Epithelial cell of proximal tubule (primary cell): Measurements from ENCODE around the gene DISC1. TPM values are rescaled to one million over a fixed set of nuclear protein-coding genes. Genes with fewer than 3 reads are reported as not detected.

ENCODE experiments used
- DNase-seq: peaks from one replicate; pipeline ENCODE4 v3.0.0-alpha.2; 2011; ENCODE audit warnings: low read depth
- H3K4me3 ChIP-seq: 2 replicates; pipeline ENCODE4 v1.5.1; 2011; ENCODE audit warnings: low read depth, mild to moderate bottlenecking, low read length
- total RNA-seq: library from RNA; depleted of rRNA; stranded (reverse); fragments of >200 nt; gene quantifications from 2 replicates; pipeline ENCODE4 v1.2.3, GENCODE V29; 2015
- TF ChIP-seq, protein P1 (sequence below): conservative IDR thresholded peaks from 2 replicates; pipeline ENCODE4 v1.5.1; 2012; ENCODE audit warnings: low read depth, mild to moderate bottlenecking, low read length

The DISC1 gene
- total RNA-seq, 1 donor from 2014 or later: 3.1 TPM

GRCh38 chr1:232057896-232058274, 431.3 kb downstream of the DISC1 start:
- DNase-seq: no peak
- H3K4me3 ChIP-seq: no peak overlapping the region
- TF ChIP-seq, protein P1, sequence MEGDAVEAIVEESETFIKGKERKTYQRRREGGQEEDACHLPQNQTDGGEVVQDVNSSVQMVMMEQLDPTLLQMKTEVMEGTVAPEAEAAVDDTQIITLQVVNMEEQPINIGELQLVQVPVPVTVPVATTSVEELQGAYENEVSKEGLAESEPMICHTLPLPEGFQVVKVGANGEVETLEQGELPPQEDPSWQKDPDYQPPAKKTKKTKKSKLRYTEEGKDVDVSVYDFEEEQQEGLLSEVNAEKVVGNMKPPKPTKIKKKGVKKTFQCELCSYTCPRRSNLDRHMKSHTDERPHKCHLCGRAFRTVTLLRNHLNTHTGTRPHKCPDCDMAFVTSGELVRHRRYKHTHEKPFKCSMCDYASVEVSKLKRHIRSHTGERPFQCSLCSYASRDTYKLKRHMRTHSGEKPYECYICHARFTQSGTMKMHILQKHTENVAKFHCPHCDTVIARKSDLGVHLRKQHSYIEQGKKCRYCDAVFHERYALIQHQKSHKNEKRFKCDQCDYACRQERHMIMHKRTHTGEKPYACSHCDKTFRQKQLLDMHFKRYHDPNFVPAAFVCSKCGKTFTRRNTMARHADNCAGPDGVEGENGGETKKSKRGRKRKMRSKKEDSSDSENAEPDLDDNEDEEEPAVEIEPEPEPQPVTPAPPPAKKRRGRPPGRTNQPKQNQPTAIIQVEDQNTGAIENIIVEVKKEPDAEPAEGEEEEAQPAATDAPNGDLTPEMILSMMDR: no peak

DNA sequence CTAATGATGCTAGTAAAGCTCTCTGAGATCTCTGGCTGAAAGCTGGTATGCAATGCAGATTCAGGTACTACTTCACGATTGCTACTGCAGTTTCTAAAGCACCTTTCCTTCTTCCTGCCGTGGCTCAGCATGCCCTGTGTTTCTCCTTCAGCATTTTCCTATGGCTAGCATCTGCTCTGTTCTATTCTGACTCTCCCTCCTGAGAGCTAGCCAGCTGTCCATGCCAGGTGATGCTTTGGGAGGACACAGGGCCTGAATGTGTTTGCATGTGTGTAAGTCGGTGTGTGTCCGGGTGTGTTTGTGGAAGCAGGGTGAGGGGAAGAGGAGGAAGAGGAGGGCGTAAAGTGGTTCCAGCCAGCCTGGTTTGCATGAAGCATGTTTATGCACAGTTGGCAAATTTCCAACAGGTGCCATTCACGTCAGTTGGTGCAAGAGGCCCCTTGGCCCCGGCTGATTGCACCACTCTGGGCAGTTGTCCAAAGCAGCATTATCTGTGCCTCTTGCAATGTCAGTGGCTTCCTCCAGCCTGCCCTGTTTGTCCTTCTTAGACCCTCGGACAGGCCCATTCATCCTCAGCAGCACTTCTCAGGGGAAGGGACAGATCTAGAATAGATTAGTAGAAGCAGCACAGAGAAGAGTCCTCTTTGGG, 433.3 kb downstream of the DISC1 start:
- no peak for DNase-seq
- H3K4me3 ChIP-seq: no peak overlapping the region
- TF ChIP-seq, protein P1: no peak

DNA sequence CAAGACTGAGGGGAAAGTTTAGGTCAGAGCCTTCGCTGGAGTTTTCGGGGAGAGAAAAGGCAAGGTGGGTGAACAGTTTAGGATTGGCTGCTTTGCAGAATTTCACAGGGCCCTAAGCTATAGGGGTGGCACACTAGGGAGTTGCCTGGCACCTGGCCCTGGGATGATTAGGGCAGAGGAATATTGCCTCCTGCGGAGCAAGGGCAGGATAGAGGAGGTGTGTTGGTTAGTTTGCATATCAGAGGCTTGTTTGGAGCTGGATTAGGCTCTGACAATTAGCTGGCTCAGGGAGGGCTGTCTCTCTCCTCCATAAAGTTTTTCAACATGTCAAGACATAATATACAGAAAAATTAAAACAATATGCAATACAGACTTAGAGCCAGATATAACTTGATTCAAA, 436.4 kb downstream of the DISC1 start:
- TF ChIP-seq, protein P1: no peak
- DNase-seq: no peak
- H3K4me3 ChIP-seq: no peak overlapping the region

- DNase-seq: no peak
- H3K4me3 ChIP-seq: no peak overlapping the region
These were observed 439.9 kb downstream of the DISC1 start for GRCh38 chr1:232066521-232066920.

DNA sequence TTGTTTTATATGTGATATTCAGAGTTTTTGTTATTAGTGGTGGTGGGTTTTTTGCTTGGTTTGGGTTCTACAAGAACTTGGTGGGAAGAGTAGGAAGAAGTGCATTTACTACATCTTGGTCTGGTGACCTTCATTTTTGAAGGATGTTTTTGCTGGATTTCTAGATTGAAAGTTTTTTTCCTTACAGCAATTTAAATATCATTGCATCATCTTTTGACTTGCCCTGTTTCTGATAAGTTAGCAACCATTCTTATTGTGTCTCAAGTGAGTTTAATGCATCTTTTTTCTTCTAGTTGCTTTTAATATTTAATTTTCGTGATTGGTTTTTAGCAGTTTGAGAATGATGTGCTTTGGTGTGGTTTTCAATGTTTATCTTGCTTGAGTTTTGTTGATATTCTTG, 447.7 kb downstream of the DISC1 start:
- TF ChIP-seq, protein P1: no peak
- no peak for DNase-seq
- no peak overlapping the region for H3K4me3 ChIP-seq

More at GRCh38 chr1:232066521-232066920, 439.9 kb downstream of the DISC1 start:
- TF ChIP-seq, protein P1: no peak

DNA sequence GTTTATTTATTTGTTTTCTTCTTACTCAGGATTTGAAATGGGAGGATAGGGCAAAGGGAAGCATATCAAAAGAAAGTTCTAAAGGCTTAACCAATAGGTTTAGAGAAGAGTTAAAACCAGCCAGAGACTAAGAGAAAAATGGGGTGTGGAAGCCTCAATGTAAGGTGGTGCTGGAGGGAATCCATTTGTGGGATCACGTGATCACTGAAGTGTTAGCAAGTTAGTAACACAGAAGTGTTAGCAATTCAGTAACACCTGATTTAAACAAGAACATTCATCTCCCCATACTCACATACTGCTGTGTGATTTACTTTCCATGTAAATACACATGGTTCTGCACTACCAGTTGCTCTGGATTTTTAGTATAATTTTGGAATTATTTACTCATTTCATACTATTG, 451.2 kb downstream of the DISC1 start:
- no peak overlapping the region for H3K4me3 ChIP-seq
- no peak for DNase-seq
- TF ChIP-seq, protein P1: no peak

GRCh38 chr1:232084584-232085223, 458.1 kb downstream of the DISC1 start:
- no peak overlapping the region for H3K4me3 ChIP-seq
- TF ChIP-seq, protein P1: no peak
- DNase-seq: no peak
